Hematopoietic multipotent progenitor cell treated with erythropoietin and hydrocortisone succinate and interleukin-3 and kit ligand, for 17 days (in vitro differentiated cells): Measurements from ENCODE around the gene SLC17A1.

Experiments used
- DNase-seq: peaks from one replicate; pipeline ENCODE4 v3.0.0-alpha.2; 2015; ENCODE audit warnings: low spot score

Gene SLC17A1

DNA sequence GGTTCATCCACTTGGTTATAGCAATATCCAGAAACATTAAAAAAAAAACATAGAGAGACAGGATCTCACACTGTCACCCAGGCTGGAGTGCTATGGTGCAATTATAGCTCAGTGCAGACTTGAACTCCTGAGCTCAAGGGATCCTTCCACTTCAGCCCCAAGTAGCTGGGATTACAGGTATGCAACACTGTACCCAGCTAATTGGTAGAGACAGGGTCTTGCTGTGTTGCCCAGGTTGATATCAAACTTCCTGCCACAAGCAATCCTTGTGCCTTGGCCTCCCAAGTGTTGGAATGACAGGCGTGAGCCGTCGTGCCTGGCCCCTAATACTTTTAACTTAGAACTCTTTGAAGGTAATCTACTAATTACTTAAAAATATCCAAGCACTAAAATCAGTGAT, 818 bp upstream of the SLC17A1 start:
- DNase-seq, result no peak

DNA sequence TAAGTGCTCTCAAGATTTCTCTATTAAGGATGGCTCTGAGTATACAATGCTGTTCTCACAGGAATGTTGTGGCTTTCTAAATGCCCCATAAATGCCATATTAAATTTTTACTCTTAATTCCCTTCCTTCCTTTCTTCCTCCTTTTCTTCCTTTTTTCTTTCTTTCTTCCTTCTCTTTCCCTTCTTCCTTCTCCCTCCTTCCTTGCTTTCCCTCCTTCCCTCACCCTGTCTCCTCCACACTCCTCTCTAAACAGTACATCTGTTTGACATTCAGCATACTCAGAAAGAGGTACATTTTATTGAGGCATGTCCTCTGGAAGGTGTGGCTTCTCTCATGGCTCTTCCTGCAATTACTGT, 433 bp upstream of the SLC17A1 start:
- no peak for DNase-seq

DNA sequence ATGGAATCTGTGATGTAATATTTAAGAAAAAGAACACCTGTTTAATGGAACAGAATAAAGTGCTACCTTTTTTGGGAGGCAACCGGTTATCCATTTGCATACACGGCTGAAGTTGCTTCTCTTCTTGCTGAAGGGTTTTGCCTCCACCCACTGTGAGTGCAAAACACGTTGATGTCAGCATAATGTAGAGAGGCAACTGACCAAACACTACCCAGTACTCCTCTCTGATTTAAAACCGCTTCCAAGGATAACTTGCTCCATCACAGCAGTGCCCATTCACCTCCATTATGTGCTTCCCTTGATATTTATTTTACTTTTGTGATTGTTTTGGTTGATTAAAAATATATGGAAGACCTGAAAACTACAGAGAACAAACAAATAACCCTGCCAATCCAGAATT, 1.4 kb downstream of the SLC17A1 start:
- no peak for DNase-seq

DNA sequence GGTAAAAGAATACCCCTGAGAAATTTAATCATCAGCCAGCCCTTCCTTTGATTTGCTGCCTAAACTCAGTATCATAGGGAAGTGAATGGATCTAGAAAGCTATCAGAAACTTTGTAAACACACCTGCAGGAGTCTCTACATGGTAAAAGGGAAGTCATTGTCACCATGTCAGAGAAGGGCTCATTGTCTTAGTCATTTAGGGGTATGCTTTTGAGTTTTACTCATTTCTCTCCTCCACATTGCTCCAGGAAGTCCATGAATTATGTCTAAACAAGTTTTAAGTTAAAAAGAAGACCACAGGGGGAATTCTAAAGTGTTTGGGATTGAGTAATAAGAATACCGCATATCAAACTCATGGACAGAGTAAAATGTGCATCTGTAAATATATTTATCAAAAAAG, 2.5 kb downstream of the SLC17A1 start:
- no peak for DNase-seq

- no peak for DNase-seq
Measured at GRCh38 chr6:25821341-25821740, 10.5 kb downstream of the SLC17A1 start.

DNA sequence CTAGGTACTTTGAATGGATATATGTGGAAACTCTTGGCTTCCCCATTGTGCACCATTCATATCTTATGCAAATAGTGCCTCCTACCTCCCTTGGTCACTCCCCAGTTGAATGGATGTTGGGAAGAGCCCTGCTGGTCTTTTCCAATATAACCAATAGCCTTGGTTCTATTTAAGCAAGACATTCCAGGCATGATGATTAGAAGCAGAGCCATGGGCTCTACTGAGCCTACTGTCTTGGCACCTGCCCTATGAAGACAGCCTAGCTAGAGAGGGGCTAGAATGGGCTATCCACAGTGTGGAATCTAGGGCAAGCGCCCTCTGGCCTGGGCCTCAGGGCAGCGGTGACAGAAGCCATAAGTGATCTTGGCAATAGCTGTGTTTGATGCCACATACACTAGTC, 15.6 kb downstream of the SLC17A1 start:
- DNase-seq, result no peak

DNA sequence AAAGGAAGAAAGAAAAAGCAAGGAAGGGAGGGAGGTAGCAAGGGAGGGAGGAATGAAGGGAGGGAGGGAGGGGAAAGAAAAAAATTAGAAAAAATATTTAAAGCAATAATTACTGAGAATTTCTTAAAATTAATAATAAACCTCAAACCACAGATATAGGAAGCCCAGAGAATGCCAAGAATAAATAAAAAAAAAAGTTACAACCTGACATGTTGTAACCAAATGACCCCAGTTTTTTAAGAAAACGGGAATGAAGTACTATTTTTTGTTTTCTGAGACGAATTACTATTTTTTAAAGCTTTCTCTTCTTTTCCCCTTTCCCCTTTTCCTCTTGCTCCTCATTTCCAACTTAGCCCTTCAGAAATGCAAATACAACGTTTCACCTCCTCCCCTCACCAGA, 16.7 kb downstream of the SLC17A1 start:
- DNase-seq, result no peak

GRCh38 chr6:25804804-25805203, 27.0 kb downstream of the SLC17A1 start:
- no peak for DNase-seq

DNA sequence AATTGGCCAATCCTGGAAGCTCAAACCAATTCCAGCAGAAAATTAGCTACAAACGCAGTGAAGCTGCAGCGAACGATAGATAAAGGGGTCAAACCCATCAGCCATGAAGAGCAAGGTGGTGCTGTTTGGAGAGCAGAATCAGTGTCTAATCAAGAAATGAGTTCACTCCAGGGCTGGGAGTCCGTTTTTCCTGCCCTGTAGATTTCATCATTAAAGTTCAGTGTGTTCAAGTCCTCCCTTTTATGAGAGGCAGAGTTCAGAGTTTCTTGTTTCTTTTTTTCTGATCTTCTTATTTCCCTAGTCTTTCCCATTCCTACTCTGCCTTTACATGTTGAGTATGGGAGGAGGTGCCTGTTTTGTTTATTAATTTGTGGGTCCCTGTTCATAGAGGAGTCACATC, 30.4 kb downstream of the SLC17A1 start:
- DNase-seq, result no peak

DNA sequence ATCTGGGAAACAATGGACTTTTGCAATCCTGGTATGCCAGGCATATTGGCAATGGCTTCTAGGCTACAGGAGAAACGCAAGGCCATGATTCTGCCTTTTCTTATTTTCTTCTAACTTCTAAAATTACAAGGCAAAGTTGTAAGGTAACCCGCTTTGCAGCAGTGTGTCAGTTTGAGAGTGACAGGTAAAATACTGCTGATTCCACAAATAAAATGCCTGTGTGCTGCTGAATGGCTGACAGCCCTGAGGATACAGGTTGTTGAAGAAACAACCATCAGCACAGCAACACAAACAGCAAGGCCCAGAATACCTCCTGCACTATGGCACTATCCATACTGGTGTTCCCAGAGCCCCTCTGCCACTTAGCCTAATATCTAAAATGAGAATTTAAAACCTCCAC, 37.1 kb downstream of the SLC17A1 start:
- no peak for DNase-seq

DNA sequence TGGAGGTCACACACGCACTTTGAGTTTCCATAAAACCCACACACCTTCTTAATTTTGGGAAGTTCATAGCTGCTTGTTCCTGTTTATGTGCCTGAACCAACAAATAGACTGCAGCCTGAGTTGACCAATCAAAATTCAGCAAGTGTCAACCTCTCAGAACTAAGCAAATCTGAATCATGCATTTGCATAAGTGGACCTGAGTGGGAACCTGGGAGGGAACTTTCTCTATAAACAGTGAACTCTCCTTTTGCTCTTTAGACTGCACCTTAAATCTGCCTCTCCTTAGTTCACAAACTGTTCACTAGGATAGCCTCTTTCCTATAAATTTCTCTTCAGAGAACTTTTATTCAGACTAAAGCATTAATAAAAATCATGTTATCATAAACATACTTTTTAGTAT, 37.9 kb downstream of the SLC17A1 start:
- no peak for DNase-seq

- no peak for DNase-seq
Measured at GRCh38 chr6:25792016-25792415, 39.8 kb downstream of the SLC17A1 start.

DNA sequence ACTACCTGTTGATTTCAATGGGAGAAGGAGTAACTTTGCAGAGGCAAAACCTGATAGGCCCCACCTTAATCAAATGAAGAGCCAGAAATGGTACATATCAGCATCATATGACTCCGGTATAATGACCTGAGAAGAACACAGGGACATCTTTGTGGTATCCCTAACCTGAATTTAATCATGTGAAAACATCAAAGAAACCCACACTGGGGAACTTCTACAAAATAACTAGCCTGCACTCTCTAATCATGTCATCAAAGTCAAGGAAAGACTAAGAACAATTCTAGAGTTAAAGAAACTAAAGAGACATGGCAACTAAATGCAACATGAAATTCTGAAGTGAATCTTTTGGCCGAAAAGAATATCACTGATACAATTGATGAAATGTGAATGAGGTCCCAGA, 42.4 kb downstream of the SLC17A1 start:
- no peak for DNase-seq

- DNase-seq, result peak; percentile 60
Measured at GRCh38 chr6:25788305-25788922, 43.4 kb downstream of the SLC17A1 start.

- no peak for DNase-seq
Measured at GRCh38 chr6:25787428-25787827, 44.4 kb downstream of the SLC17A1 start.

DNA sequence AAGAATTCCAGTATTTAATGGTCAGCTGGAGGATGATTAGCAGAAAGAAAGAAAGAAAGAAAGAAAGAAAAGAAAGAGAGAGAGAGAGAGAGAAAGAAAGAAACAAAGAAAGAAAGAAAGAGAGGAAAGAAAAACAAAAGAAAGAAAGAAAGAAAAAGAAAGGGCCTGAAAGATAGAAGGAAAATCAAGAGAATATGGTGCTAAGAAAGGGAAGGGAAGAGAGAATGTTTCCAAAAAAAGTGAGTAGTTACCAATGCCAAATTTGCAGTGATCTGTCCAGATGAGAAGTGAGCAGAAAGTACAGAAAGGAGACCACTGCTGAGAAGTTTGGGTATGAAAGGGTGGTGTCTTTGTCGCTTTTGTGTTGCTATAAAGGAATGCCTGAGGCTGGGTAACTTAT, 50.7 kb downstream of the SLC17A1 start:
- DNase-seq, result no peak

DNA sequence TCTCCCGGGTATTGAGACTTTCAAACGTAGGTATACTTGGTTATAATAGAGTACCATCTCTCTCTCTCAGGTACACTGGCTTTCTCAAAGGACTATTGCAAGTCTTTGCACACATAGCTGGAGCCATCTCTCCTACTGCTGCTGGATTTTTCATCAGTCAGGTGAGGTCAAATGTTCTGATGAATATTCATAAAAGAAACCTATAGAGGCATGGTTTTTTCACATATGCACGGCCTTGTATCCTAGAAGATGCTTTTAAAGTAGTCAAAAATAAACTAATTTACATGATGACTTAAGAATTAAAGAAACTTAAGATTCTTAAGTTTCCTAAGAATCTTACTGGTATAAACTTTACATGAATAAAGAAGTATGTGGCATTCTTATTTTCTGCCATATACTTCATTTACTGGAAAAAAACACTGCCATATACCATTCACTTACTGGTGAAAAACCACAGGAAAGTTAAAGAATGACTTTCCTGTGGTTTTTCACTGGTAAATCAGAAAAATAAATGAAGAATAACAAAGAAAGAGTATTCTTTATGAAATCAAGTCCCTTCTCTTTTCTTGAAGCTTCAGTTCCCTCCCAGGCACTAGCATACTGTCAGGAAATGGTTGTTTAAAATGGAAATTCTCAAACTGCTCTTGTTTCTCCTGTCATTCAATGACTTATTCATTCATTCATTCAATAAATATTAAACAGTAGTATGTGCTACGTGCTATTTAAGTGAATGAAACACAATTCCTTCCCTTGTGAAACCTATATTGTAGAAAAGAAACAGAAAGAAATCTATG, 53.8 kb downstream of the SLC17A1 start:
- DNase-seq, result no peak

DNA sequence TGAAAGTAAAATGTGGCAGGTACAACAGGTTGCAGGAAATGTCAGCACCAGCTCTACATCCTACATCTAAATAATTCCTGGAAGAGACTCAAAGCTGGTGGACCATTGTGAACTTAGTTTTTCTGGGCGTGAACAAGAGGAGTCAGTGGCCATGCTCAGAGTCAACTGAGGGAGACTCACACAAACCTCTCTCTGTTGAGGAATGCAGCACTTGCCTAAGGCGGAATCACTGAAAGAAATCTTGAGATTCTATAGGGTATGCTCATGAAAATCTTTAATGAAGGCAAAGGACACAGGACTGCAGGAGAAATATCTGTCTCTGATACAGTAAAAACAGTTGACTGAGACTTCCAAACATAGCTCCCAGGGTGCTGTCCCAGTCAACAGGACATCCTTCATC, 54.8 kb downstream of the SLC17A1 start:
- no peak for DNase-seq

DNA sequence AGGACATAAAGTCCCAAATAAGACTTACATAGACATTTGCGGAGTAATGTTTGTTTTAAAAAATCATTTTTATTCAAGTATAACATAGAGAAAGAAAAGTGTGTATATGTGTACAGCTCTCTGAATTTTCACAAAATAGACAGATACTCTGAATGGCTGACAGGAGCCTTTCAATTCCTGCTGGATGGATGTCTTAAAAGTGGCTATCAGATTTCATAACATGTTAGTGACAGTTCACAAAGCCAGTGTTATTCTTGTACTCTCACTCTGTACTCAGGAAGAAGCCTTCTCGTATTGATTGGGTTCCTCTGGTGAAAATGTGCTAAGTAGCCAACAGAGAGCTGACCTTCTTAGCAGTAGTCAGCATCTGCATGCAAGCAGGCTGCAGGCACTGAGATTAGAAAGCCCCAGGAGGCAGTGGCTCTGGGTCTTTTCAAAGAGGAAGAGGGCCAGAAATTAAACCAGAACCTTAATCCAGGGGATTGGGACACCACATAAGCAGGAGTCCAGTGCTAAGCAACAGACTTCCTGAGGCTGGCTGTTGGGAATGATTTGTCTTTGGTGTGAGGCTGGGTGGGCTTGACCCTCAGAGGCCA, 57.6 kb downstream of the SLC17A1 start:
- no peak for DNase-seq

- DNase-seq, result no peak
Measured at GRCh38 chr6:25769983-25770382, 61.9 kb downstream of the SLC17A1 start.

DNA sequence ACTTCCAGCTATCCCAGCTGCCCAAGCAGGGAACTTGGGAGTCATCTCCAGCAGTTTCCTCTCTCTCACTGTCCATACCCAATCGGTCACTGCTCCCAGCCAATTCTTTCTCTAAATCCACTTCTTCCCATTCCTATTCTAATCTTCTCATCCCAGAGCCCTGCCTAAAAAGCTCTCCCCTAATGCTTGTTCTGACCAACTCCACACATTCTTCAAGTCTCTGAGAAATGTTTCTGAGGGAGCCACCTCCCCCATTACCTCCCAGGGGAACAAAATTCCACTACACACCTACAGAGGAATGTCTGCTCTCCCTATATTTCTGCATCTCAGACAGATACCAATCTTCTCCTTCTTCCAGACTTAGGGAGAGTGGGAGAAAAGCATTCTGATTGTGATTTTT, 63.3 kb downstream of the SLC17A1 start:
- no peak for DNase-seq

DNA sequence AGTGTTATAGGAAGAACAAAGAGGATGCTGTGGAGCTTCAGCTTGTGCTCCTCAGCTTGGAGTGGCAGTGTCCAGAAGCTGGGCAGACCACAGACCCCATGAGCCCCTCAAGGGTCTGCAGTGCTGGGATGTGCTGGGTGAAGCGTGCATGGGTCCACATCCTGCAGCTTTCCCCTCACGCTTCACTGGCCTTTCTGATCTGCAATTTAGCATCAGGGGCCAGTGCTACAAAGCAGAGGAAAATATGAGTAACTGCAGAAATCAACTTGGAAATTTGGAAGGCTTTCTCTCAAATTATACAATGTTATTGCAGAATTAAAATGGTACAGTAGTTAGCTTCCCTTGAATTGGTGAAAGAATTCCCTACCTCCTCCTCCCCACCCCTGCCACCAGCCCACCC, 67.2 kb downstream of the SLC17A1 start:
- no peak for DNase-seq

DNA sequence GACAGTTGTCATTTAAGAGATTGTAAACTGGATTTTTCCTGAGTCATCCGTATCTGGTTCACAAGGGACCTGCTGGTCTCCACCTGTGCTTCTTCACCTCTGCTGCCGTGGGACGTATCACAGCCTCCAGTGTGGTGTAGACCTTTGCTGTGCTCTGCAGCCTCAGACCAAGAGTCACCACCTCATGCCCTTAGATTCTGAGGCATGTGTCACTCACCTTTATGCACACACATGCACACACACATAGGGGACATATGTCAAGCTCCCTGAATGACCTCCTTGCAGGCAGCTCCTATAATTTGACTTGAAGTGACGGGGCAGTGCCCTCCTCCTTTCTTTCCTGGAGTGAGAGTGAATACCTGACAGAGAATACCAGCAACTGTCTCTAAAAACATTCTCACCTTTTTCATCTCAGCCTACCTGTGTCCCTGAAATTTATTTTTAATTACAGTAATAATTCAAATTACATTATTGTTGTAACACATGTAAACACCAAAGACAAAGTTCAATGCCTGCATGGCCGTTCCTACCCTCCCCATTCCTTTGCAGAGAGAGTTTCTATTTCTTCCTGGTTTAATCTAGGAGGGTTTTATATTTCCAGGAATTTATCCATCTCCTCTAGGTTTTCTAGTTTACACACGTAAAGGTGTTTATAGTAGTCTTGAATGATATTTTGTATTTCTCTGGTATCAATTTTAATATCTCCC, 73.8 kb downstream of the SLC17A1 start:
- no peak for DNase-seq
